Effector memory CD4-positive, alpha-beta T cell (primary cell): ENCODE results near the gene SNX10.
"Not testable (repeated sequence)": the region's sequence is repeated elsewhere in the genome, so short reads cannot be mapped to it uniquely, and the experiment has no call there.

ENCODE experiments used
- DNase-seq, 3 donors: peaks; one replicate each; pipeline ENCODE4 v3.0.0-alpha.2; 2020
- H3K27ac ChIP-seq: 2 replicates; pipeline ENCODE4 v1.7.0; 2013; ENCODE audit warnings: mild to moderate bottlenecking, low read length, moderate library complexity; ENCODE audit not compliant: insufficient read depth, poor library complexity, severe bottlenecking
- H3K27me3 ChIP-seq: replicated peaks from 2 replicates; pipeline ENCODE4 v1.7.0; 2013; ENCODE audit warnings: mild to moderate bottlenecking, low read length; ENCODE audit not compliant: insufficient read depth, control insufficient read depth, poor library complexity, severe bottlenecking
- H3K36me3 ChIP-seq: 2 replicates; pipeline ENCODE4 v1.7.0; 2013; ENCODE audit warnings: mild to moderate bottlenecking, low read length, moderate library complexity; ENCODE audit not compliant: control insufficient read depth, insufficient read depth
- H3K4me1 ChIP-seq: 2 replicates; pipeline ENCODE4 v1.7.0; 2013; ENCODE audit warnings: low read length, mild to moderate bottlenecking; ENCODE audit not compliant: control insufficient read depth, insufficient read depth, poor library complexity, severe bottlenecking
- H3K4me3 ChIP-seq: 2 replicates; pipeline ENCODE4 v1.7.0; 2013; ENCODE audit warnings: low read length, low read depth, mild to moderate bottlenecking; ENCODE audit not compliant: insufficient read depth, poor library complexity, severe bottlenecking
- H3K9me3 ChIP-seq: 2 replicates; pipeline ENCODE4 v1.7.0; 2013; ENCODE audit warnings: mild to moderate bottlenecking, low read length, moderate library complexity; ENCODE audit not compliant: control insufficient read depth
- total RNA-seq, 3 donors: gene quantifications; one replicate each; lab custom pipeline; 2026; lab: John Stamatoyannopoulos, UW

Gene SNX10
- 12.4 to 19.5 (median 13.2) reads per million in 3 donors for total RNA-seq

GRCh38 chr7:26291699-26292538 lies at the start of gene SNX10:
Gene SNX10, plus strand, starts transcription at chr7:26291862. Its CDS starts 54,581 bp downstream, at chr7:26346443.
- Histone ChIP-seq H3K36me3 (no peaks in the 10 kb centered on the region), H3K4me1 (peaks cover 16% of the 10 kb centered on the region), H3K27me3 (no peaks in the 10 kb centered on the region), H3K9me3 (no peaks in the 10 kb centered on the region), H3K27ac (peak within 1 kb of the TSS; percentile 58), H3K4me3 (peak within 1 kb of the TSS; percentile 74)
- DNase-seq = peak; percentile 54 to 56 (median 54)

GRCh38 chr7:26245150-26245549 lies 46.5 kb upstream of the SNX10 start:
- DNase-seq = no peak
- H3K9me3 ChIP-seq = no peaks in the 10 kb centered on the region
- H3K4me3 ChIP-seq = no peak overlapping the region
- no peaks in the 10 kb centered on the region for H3K36me3 ChIP-seq
- no peaks in the 10 kb centered on the region for H3K4me1 ChIP-seq
- no peak overlapping the region for H3K27ac ChIP-seq
- H3K27me3 ChIP-seq = no peaks in the 10 kb centered on the region

GRCh38 chr7:26250239-26250638 lies 41.4 kb upstream of the SNX10 start:
- no peaks in the 10 kb centered on the region for H3K9me3 ChIP-seq
- no peaks in the 10 kb centered on the region for H3K36me3 ChIP-seq
- H3K4me1 ChIP-seq = no peaks in the 10 kb centered on the region
- H3K27ac ChIP-seq = no peak overlapping the region
- H3K27me3 ChIP-seq = no peaks in the 10 kb centered on the region
- DNase-seq = no peak
- no peak overlapping the region for H3K4me3 ChIP-seq

- not testable (repeated sequence) for H3K4me3 ChIP-seq, DNase-seq, H3K27me3 ChIP-seq, H3K9me3 ChIP-seq, H3K4me1 ChIP-seq, H3K27ac ChIP-seq, H3K36me3 ChIP-seq
Observed at GRCh38 chr7:26261866-26262265, 29.8 kb upstream of the SNX10 start.

GRCh38 chr7:26265065-26265464 lies 26.6 kb upstream of the SNX10 start:
- Histone ChIP-seq H3K9me3 (no peaks in the 10 kb centered on the region), H3K27ac (no peak overlapping the region), H3K4me1 (no peaks in the 10 kb centered on the region), H3K4me3 (no peak overlapping the region), H3K36me3 (no peaks in the 10 kb centered on the region), H3K27me3 (no peaks in the 10 kb centered on the region)
- no peak for DNase-seq

GRCh38 chr7:26265499-26266075 lies 26.1 kb upstream of the SNX10 start:
- Histone ChIP-seq H3K4me1 (no peaks in the 10 kb centered on the region), H3K27me3 (no peaks in the 10 kb centered on the region), H3K9me3 (no peaks in the 10 kb centered on the region), H3K4me3 (no peak overlapping the region), H3K36me3 (no peaks in the 10 kb centered on the region), H3K27ac (no peak overlapping the region)
- no peak for DNase-seq

GRCh38 chr7:26267601-26268166 lies 24.0 kb upstream of the SNX10 start:
- no peaks in the 10 kb centered on the region for H3K27me3 ChIP-seq

GRCh38 chr7:26275213-26275612 lies 16.4 kb upstream of the SNX10 start:
- no peak for DNase-seq
- no peaks in the 10 kb centered on the region for H3K36me3 ChIP-seq
- no peaks in the 10 kb centered on the region for H3K4me1 ChIP-seq
- no peak overlapping the region for H3K4me3 ChIP-seq
- H3K9me3 ChIP-seq = no peaks in the 10 kb centered on the region
- no peak overlapping the region for H3K27ac ChIP-seq
- H3K27me3 ChIP-seq = no peaks in the 10 kb centered on the region

More at GRCh38 chr7:26267601-26268166, 24.0 kb upstream of the SNX10 start:
- Histone ChIP-seq H3K36me3 (no peaks in the 10 kb centered on the region), H3K4me1 (no peaks in the 10 kb centered on the region), H3K27ac (no peak overlapping the region), H3K4me3 (no peak overlapping the region), H3K9me3 (no peaks in the 10 kb centered on the region)
- DNase-seq = no peak

- no peaks in the 10 kb centered on the region for H3K4me1 ChIP-seq
- H3K4me3 ChIP-seq = no peak overlapping the region
- no peak for DNase-seq
- H3K27ac ChIP-seq = no peak overlapping the region
- no peaks in the 10 kb centered on the region for H3K9me3 ChIP-seq
- no peaks in the 10 kb centered on the region for H3K27me3 ChIP-seq
- H3K36me3 ChIP-seq = no peaks in the 10 kb centered on the region
Observed at GRCh38 chr7:26278770-26279169, 12.9 kb upstream of the SNX10 start.

GRCh38 chr7:26279405-26279804 lies 12.3 kb upstream of the SNX10 start:
- DNase-seq = peak in 2 of 3 donors; percentile 3 to 7
- Histone ChIP-seq H3K9me3 (no peaks in the 10 kb centered on the region), H3K27ac (no peak overlapping the region), H3K36me3 (no peaks in the 10 kb centered on the region), H3K4me3 (no peak overlapping the region), H3K27me3 (no peaks in the 10 kb centered on the region), H3K4me1 (no peaks in the 10 kb centered on the region)
